ENCODE results near the gene SLC4A4. TPM values are rescaled to one million over a fixed set of nuclear protein-coding genes. Genes with fewer than 3 reads are reported as not detected.
A peak's percentile ranks its signal among the peaks of the same experiment; 100 is the strongest.

Gene SLC4A4
- total and polyA plus RNA-seq, 2 of the 8 experiments (the other 6 are each of a cell fraction or from before 2014, with no cell fraction given), result 0.67 to 2.8 TPM

DNA sequence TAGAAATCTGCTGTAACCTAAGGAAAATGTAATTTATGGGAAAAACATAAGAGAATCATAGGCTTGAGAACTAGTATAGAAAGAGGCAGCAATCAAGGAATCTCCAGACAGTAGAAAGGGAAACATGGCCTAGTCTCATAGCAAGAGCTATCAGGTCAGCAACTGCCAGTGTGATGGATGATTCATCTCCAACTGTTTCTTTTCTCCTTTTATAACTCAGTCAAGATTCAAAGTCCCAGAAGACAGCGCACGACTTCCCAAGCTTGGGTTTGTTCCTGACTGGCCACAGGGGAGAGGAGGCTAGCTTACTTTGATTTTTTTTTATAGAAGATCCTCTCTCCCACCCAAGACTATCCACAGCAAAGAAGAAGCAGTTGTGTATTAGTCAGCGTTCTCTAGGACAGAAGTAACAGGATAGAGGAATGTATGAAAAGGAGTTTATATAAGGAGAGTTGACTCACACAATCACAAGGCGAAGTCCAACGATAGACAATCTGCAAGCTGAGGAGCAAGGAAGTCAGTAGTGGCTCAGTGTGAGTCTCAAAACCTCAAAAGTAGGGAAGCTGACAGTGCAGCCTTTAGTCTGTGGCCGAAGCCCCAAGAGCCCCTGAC, 263.6 kb downstream of the SLC4A4 start:
- CTCF ChIA-PET (ENCODE audit: partially characterized antibody), result no interaction called here

More for the DNA sequence above, 263.6 kb downstream of the SLC4A4 start:
- no peak overlapping the region for H2BK12ac ChIP-seq (ENCODE audit: low read depth, low read length)
- no peak overlapping the region for H2BK120ac ChIP-seq (replicated peaks; ENCODE audit: low read depth, low read length)
- no peaks in the 10 kb centered on the region for H3K79me2 ChIP-seq (ENCODE audit: control insufficient read depth in 1 of 2, insufficient read depth in 2 of 2, low read length in 2 of 2)
- H3K14ac ChIP-seq (ENCODE audit: insufficient read length), result no peak overlapping the region
- H3K23ac ChIP-seq (ENCODE audit: insufficient read length), result no peak overlapping the region
- no peak overlapping the region for H3K4me2 ChIP-seq (ENCODE audit: insufficient read depth in 1 of 2, low read depth in 2 of 2, low read length in 2 of 2)
- no peaks in the 10 kb centered on the region for H4K20me1 ChIP-seq (replicated peaks in 1 of 2; ENCODE audit: control insufficient read depth in 1 of 2, insufficient read depth in 2 of 2, low read length in 2 of 2)
- FAIRE-seq, result no peak
- H2BK15ac ChIP-seq (ENCODE audit: low read length), result no peak overlapping the region
- DNase-seq (ENCODE audit: low read depth in 1 of 2, low spot score in 2 of 2), result no peak
- POLR2A ChIA-PET (ENCODE audit: partially characterized antibody), result no interaction called here
- no peak overlapping the region for H3K4ac ChIP-seq (replicated peaks; ENCODE audit: insufficient read length, low read depth, low read length)
- WGBS, 2 experiments (ENCODE audit: extremely low coverage in 1 of 2, insufficient coverage in 1 of 2, insufficient read length in 1 of 2, insufficient replicate concordance in 2 of 2, low coverage in 1 of 2, low lambda C conversion rate in 2 of 2, missing lambda C conversion rate in 1 of 2), result 96% methylated on average over 6 of the region's 6 CpGs; no CpG with 5 or more reads in 1 of the 2 experiments
- H3K9ac ChIP-seq (replicated peaks in 1 of 4; ENCODE audit: extremely low read depth in 1 of 4, low read depth in 3 of 4, low read length in 3 of 4), result no peak overlapping the region
- no peak overlapping the region for H3K27ac ChIP-seq (ENCODE audit: low read depth, low read length)
- H2BK20ac ChIP-seq (ENCODE audit: low read length), result no peak overlapping the region
- no peak for TF ChIP-seq CHD1 (IDR thresholded peaks at IDR 0.05; ENCODE audit: low read depth, low read length)
- TF ChIP-seq SP2 (IDR thresholded peaks at IDR 0.05; ENCODE audit: low read length), result no peak
- no peak for TF ChIP-seq KDM1A (IDR thresholded peaks at IDR 0.05; ENCODE audit: borderline replicate concordance, low read length)
- TF ChIP-seq KDM5A (IDR thresholded peaks at IDR 0.05; ENCODE audit: low read length), result no peak
- TF ChIP-seq CREB1 (IDR thresholded peaks at IDR 0.05), result no peak
- TF ChIP-seq ATF3 (IDR thresholded peaks at IDR 0.05; ENCODE audit: insufficient read depth, low read depth, low read length), result no peak
- no peak overlapping the region for H3K4me3 ChIP-seq (ENCODE audit: extremely low read depth in 1 of 4, insufficient read depth in 2 of 4, low read depth in 3 of 4, low read length in 4 of 4)
- H4K5ac ChIP-seq (ENCODE audit: insufficient read length, low read depth, low read length), result no peak overlapping the region
- 0 out of 2 replicates have a peak overlapping the region, but pooled peaks have one; percentile 46 for H2AFZ ChIP-seq (ENCODE audit: low read length)
- no peaks in the 10 kb centered on the region for H3K36me3 ChIP-seq (ENCODE audit: control insufficient read depth in 2 of 4, insufficient read depth in 4 of 4, low read length in 3 of 4)
- H3K27me3 ChIP-seq (replicated peaks in 1 of 4; ENCODE audit: control insufficient read depth in 3 of 4, extremely low read depth in 1 of 4, insufficient read depth in 3 of 4, low read length in 3 of 4), result no peaks in the 10 kb centered on the region
- no peaks in the 10 kb centered on the region for H3K23me2 ChIP-seq (ENCODE audit: low read depth, low read length)
- H4K8ac ChIP-seq (ENCODE audit: extremely low read depth, insufficient read depth, low read length), result no peak overlapping the region
- H3K9me3 ChIP-seq (ENCODE audit: insufficient read depth in 2 of 2, low read depth in 1 of 2, low read length in 1 of 2), result peaks cover 0 to 5% of the 10 kb centered on the region in 2 experiments; a peak in 2 of 4 replicates
- no peak overlapping the region for H3K18ac ChIP-seq (ENCODE audit: extremely low read depth, low read length)
- H2AK5ac ChIP-seq (ENCODE audit: low read depth, low read length), result no peak overlapping the region
- H3K56ac ChIP-seq (replicated peaks; ENCODE audit: insufficient read length, low read depth, low read length), result no peak overlapping the region
- no peaks in the 10 kb centered on the region for H3K79me1 ChIP-seq (ENCODE audit: low read depth, low read length)
- H3K4me1 ChIP-seq (replicated peaks in 1 of 4; ENCODE audit: control insufficient read depth in 3 of 4, insufficient read depth in 4 of 4, low read length in 3 of 4), result no peaks in the 10 kb centered on the region
- H4K91ac ChIP-seq (replicated peaks; ENCODE audit: insufficient read length, low read length), result no peak overlapping the region
- H2BK5ac ChIP-seq (ENCODE audit: low read depth, low read length), result no peak overlapping the region

All from H1 (cell line).